HUES6 (cell line): ENCODE results near the gene TJAP1.
A peak's percentile ranks its signal among the peaks of the same experiment; 100 is the strongest.

ENCODE experiments used
- H3K27ac ChIP-seq: 2 replicates; pipeline ENCODE4 v1.7.0; 2013; ENCODE audit warnings: low read depth, mild to moderate bottlenecking, low read length, inconsistent platforms
- H3K27me3 ChIP-seq: 2 replicates; pipeline ENCODE4 v1.6.1; 2013; ENCODE audit warnings: low read length; ENCODE audit not compliant: control insufficient read depth, insufficient read depth
- H3K36me3 ChIP-seq: 2 replicates; pipeline ENCODE4 v1.6.1; 2013; ENCODE audit warnings: low read length; ENCODE audit not compliant: control insufficient read depth, insufficient read depth
- H3K4me1 ChIP-seq: 2 replicates; pipeline ENCODE4 v1.6.1; 2013; ENCODE audit warnings: low read length; ENCODE audit not compliant: control insufficient read depth, insufficient read depth
- H3K4me3 ChIP-seq: 2 replicates; pipeline ENCODE4 v1.5.1; 2013; ENCODE audit warnings: low read depth, low read length
- H3K9ac ChIP-seq: one replicate; pipeline ENCODE4 v1.6.1; 2013; ENCODE audit warnings: mild to moderate bottlenecking, low read length
- H3K9me3 ChIP-seq: 2 replicates; pipeline ENCODE4 v1.6.1; 2013; ENCODE audit warnings: low read depth, low read length; ENCODE audit not compliant: control insufficient read depth, insufficient read depth

TJAP1 gene

GRCh38 chr6:43506667-43507471 lies 29.5 kb downstream of the TJAP1 start:
- Histone ChIP-seq H3K4me3 (no peak overlapping the region), H3K36me3 (peaks cover 46% of the 10 kb centered on the region), H3K9ac (no peak overlapping the region)

GRCh38 chr6:43508481-43509141 lies 31.2 kb downstream of the TJAP1 start:
- Histone ChIP-seq H3K9me3 (no peaks in the 10 kb centered on the region), H3K9ac (no peak overlapping the region), H3K27ac (no peak overlapping the region), H3K36me3 (peaks cover 46% of the 10 kb centered on the region), H3K4me1 (peaks cover 20% of the 10 kb centered on the region), H3K4me3 (no peak overlapping the region), H3K27me3 (peaks cover 30% of the 10 kb centered on the region)

More at GRCh38 chr6:43506667-43507471, 29.5 kb downstream of the TJAP1 start:
- Histone ChIP-seq H3K27me3 (peaks cover 30% of the 10 kb centered on the region), H3K9me3 (no peaks in the 10 kb centered on the region), H3K27ac (no peak overlapping the region), H3K4me1 (peaks cover 19% of the 10 kb centered on the region)

- Histone ChIP-seq H3K4me3 (peak overlapping the region; percentile 91), H3K9me3 (no peaks in the 10 kb centered on the region), H3K9ac (peak overlapping the region; percentile 11), H3K36me3 (peaks cover 47% of the 10 kb centered on the region), H3K27me3 (peaks cover 30% of the 10 kb centered on the region), H3K27ac (no peak overlapping the region), H3K4me1 (peaks cover 20% of the 10 kb centered on the region)
Measured at GRCh38 chr6:43509142-43509983, 32.0 kb downstream of the TJAP1 start.

- H3K27me3 ChIP-seq: peaks cover 30% of the 10 kb centered on the region
- H3K4me3 ChIP-seq: peak within 1 kb of the TSS; percentile 91
- peaks cover 44% of the 10 kb centered on the region for H3K36me3 ChIP-seq
- no peaks in the 10 kb centered on the region for H3K9me3 ChIP-seq
- H3K9ac ChIP-seq: peak within 1 kb of the TSS; percentile 55
- H3K27ac ChIP-seq: no peak within 1 kb of the TSS
- peaks cover 20% of the 10 kb centered on the region for H3K4me1 ChIP-seq
Measured at GRCh38 chr6:43509984-43510826, 32.8 kb downstream of the TJAP1 start, which contains the start of gene LRRC73. Gene LRRC73, minus strand, starts transcription at chr6:43510346. Its CDS starts 561 bp downstream, at chr6:43509785.

GRCh38 chr6:43510827-43511163 lies 33.4 kb downstream of the TJAP1 start:
- Histone ChIP-seq H3K9ac (peak overlapping the region; percentile 55), H3K4me1 (peaks cover 23% of the 10 kb centered on the region), H3K9me3 (no peaks in the 10 kb centered on the region), H3K36me3 (peaks cover 43% of the 10 kb centered on the region), H3K4me3 (peak overlapping the region; percentile 91), H3K27ac (no peak overlapping the region), H3K27me3 (peaks cover 30% of the 10 kb centered on the region)

- peaks cover 42% of the 10 kb centered on the region for H3K36me3 ChIP-seq
- no peak overlapping the region for H3K27ac ChIP-seq
- H3K9ac ChIP-seq: no peak overlapping the region
- H3K9me3 ChIP-seq: no peaks in the 10 kb centered on the region
- H3K27me3 ChIP-seq: peaks cover 28% of the 10 kb centered on the region
- no peak overlapping the region for H3K4me3 ChIP-seq
- H3K4me1 ChIP-seq: peaks cover 23% of the 10 kb centered on the region
Measured at GRCh38 chr6:43511824-43512415, 34.5 kb downstream of the TJAP1 start.

- Histone ChIP-seq H3K36me3 (peaks cover 66% of the 10 kb centered on the region), H3K27me3 (no peaks in the 10 kb centered on the region), H3K9me3 (no peaks in the 10 kb centered on the region), H3K4me3 (peak overlapping the region; percentile 89), H3K4me1 (peaks cover 18% of the 10 kb centered on the region), H3K27ac (no peak overlapping the region), H3K9ac (peak overlapping the region; percentile 95)
Measured at GRCh38 chr6:43515808-43516207, 38.4 kb downstream of the TJAP1 start.

GRCh38 chr6:43516367-43516696 lies 39.0 kb downstream of the TJAP1 start:
- Histone ChIP-seq H3K27ac (peak overlapping the region; percentile 68), H3K4me1 (peaks cover 16% of the 10 kb centered on the region), H3K9ac (peak overlapping the region; percentile 95), H3K27me3 (no peaks in the 10 kb centered on the region), H3K9me3 (no peaks in the 10 kb centered on the region), H3K36me3 (peaks cover 69% of the 10 kb centered on the region), H3K4me3 (peak overlapping the region; percentile 89)

GRCh38 chr6:43516697-43517504 lies 39.5 kb downstream of the TJAP1 start, which contains the start of the genes POLR1C and YIPF3:
Gene POLR1C, plus strand, starts transcription at chr6:43517089. Its CDS starts 21 bp downstream, at chr6:43517110.
Gene YIPF3, minus strand, starts transcription at chr6:43516926. Its CDS starts 119 bp downstream, at chr6:43516807.
- peak within 1 kb of the TSS; percentile 95 for H3K9ac ChIP-seq
- H3K4me3 ChIP-seq: peak within 1 kb of the TSS; percentile 89
- H3K4me1 ChIP-seq: peaks cover 11% of the 10 kb centered on the region
- H3K9me3 ChIP-seq: no peaks in the 10 kb centered on the region
- H3K36me3 ChIP-seq: peaks cover 69% of the 10 kb centered on the region
- no peaks in the 10 kb centered on the region for H3K27me3 ChIP-seq
- H3K27ac ChIP-seq: peak within 1 kb of the TSS; percentile 68
